NCI-H510A treated with DMSO at 0.1 percent for 48 hours (cell line): Measurements from ENCODE around the gene ADAMTSL3.

Source experiments
- DNase-seq: peaks from one replicate; lab custom pipeline; 2025; lab: John Stamatoyannopoulos, UW

Gene ADAMTSL3

DNA sequence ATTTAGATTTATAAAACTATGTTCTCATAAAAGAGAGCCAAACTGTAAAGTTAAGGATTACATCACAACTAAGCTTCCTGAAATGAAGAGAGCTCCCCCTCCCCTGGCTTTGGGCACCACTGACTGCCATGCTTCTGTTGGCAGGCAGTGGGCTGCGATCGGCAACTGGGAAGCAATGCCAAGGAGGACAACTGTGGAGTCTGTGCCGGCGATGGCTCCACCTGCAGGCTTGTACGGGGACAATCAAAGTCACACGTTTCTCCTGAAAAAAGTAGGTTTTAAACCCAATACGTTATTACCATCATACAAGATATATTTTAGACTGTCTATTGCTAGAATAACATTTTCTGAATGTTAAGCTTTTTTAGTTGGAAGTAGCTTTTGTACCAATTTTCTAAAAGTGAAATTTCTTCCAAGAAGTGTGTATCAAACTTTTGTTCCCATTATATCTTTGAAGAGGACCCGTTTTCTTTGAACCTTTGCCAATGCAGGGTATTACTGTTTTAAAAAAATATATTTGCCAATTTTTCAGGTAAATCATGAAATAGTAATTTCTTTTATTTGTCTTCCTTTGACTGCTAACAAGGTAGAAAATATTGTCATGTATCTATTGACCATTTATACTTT, 184.1 kb downstream of the ADAMTSL3 start:
- no peak for DNase-seq

- DNase-seq, result no peak
These were observed 184.8 kb downstream of the ADAMTSL3 start for GRCh38 chr15:83838763-83839162.

GRCh38 chr15:83842281-83842680, 188.4 kb downstream of the ADAMTSL3 start:
- DNase-seq, result no peak

DNA sequence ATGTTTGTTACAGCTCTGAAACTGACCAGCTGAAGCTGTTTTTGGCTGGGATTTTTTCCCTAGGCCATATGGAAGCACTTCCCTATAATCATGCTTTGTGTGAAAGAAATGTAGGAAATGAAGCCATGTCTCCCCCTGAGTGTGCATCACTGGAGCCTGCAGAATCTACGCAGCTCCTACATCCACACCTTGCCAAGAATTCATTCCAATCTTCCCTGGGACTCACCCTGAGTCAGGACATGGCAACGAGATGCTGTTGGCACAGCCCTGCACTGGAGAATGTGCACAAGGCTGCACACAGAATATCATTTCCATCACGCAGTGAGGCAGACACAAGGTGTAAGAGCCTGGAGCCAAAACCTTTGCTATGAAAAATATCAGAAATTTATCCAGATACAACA, 189.5 kb downstream of the ADAMTSL3 start:
- DNase-seq, result no peak

DNA sequence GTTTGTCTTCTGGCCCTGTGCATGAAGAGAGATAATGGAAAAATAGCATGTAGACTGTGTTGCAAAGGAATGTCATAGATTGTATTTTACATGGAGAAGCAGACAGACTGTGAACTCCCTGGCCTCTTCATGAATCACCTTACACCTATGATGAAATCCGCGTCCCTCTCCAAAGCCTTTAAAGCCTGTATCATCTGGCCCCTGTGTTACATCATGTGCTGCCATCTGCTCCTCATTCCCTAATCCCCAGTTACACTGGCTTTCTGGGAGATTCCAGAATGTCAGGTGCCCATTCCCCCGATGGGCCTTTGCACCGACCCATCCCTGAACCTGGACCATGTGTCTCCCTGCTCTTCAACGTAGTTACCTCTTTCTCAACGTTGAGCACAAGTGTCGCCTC, 190.8 kb downstream of the ADAMTSL3 start:
- DNase-seq, result no peak

DNA sequence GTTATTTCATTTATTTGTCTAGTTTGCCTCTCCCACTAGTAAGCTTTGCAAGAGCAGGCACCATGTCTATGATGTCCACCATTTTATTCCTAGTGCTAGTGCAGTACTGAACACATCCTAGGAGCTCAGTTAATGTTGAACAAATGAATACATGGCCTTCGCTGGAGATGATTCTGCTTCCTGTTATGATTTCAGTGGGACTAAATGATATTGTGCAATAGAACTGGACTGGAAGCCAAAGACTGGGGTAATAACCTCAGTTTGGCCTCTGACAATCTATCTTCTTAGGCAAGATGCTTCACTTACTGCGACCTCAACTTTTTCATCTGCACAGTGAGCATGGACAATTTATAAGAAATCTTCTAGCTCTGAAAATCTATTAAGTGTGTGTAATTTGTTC, 191.3 kb downstream of the ADAMTSL3 start:
- DNase-seq, result no peak

DNA sequence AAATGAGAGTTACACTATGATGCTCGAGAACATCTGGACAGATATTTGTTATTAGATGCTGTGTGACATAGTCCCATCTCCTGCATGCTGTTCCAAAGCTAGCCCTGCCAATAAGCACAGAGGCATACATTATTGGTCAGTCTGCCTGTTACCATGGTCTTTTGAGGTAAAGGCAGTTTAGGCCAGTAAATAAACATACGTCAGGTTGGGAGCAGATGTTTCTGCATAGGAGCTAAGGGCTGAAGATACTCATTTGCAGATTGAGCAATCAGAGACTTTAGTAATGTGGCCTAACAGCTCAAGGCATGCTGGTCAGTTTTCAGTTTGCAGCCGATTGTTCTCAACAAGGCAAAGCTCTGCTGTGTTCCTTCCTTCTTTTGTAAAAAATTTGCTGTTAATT, 192.9 kb downstream of the ADAMTSL3 start:
- DNase-seq, result no peak

DNA sequence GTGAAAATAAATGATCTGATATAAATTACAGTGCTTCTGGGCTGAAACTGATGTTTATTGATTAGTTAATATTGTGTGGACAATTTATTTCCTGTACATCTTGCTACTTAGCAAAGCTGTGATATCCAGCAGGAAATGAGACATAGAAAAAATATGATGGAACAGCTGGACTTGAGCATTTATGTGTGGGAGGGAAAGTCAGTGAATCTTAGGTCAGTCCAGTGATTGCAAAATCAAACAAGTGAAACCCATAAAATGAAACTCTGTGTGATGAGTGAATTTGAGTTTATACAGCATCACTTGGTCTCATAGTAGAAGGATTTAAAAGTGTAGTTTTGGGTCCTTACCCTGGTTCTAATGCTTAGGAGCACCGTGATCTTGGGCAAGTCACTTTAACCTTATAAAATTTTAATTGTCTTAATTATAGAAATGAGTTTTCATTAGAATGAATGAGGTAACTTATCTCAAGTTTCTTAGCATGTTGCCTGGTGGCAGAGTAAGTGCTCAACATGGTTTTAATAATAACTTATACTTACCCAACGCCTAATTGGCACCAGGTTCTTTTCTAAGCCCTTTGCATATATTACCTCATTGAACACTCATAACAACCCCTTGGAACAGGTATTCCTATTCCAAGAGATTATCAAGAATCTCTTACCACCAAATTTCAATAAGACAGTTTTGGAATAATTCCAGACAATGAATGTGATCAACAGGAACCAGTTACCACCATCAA, 194.6 kb downstream of the ADAMTSL3 start:
- no peak for DNase-seq

- DNase-seq, result no peak
These were observed 196.1 kb downstream of the ADAMTSL3 start for GRCh38 chr15:83850015-83850414.

- no peak for DNase-seq
These were observed 196.8 kb downstream of the ADAMTSL3 start for GRCh38 chr15:83850501-83851245.

GRCh38 chr15:83853232-83853631, 199.3 kb downstream of the ADAMTSL3 start:
- no peak for DNase-seq

DNA sequence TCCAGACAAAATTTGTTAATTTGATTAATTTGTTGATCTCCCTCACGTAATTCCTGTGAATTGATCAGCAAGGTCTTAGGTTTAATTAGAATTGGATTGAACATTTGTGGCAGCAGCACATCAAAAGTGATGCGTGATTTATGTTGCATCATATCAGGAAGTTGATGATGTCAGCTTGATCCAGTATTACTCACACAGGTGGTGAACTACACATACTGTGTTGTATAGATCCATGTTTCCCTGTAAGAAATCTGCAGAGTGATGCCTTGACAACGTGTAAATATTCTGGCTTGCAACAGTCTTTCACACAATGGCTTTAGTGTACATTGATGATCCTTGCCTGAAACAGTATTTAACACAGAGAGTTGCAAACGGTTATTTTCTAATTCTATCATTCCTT, 200.4 kb downstream of the ADAMTSL3 start:
- DNase-seq, result no peak

DNA sequence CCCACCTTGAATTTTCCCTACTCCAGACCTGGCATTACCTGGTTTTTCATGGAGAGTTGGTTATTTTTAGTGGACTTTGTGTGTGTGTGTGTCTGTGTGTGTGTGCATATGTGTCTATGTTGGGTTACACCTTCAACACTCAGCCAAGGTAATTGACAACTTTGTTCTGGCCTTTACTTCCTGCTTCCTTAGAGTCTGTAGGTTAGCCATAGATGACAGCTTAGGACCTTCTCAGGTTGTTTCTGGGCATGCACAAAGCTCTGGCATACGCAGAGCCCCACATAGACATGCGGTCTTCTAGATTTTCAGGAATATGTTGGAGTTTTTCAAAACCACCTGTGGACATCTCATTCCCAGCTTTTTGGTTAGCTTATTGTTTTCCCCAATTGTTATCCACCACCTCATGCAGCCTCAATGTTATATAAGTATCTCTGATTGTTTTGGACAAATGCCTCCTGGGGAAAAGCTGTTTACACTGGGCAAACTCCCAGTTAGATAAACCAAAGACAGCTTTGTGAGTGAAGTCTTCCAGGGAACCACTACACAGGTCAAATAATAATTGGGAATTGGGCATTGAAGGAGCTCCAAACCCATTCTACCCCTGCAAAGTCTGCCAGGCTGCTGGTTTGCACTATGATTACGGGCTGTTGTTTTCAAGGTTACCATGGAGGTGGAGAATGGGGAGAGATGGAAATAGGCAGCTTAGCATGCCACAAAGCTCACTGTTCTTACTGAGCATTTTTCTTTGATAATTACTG, 201.2 kb downstream of the ADAMTSL3 start:
- DNase-seq, result no peak

DNA sequence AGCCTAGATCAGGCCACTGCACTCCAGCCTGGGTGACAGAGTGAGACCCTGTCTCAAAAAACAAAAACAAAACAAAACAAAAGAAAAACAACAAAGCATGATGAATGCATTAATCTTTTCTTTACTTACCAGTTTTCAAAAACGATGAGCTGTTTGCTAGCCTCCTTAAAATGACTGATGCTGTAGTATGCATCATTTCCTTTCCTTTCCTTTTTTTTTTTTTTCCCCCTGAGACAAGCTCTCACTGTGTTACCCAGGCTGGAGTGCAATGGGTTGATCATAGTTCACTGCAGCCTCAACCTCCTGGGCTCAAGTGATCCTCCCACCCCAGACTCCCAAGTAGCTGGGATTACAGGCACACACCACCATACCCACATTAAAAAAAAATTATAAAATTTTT, 202.0 kb downstream of the ADAMTSL3 start:
- DNase-seq, result no peak

DNA sequence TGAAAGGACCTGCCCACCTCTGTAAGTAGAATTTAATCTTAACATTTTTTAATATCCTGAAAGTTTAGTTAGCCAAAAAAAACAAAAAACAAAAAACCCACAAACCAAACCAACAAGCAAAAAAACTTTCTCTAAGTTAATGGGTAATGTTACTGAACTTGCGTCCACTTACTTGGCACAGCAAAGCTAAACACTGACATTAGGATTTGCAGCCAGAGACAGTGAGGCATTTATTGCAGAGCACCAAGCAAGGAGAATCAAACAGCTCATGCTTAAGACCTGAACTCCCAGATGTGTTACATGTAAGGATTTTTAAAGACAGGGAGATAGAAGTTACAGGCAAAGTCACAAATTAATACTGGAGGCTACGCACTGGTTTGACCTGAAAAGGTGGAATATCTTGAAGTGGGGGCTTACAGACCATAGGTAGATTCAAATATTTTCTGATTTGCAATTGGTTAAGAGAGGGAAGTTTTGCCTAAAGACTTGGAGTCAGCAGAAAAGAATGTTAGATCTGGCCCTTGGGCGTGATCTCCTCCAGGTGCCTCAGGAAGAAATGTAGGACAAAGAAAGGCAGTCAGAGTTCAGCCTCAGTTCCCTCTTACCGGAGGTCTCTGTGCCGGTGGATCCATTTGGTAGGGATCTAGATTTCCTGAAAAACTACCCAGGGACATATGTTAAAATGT, 205.0 kb downstream of the ADAMTSL3 start:
- no peak for DNase-seq

GRCh38 chr15:83866692-83867091, 212.8 kb downstream of the ADAMTSL3 start:
- no peak for DNase-seq

GRCh38 chr15:83869341-83869740, 215.4 kb downstream of the ADAMTSL3 start:
- DNase-seq, result no peak

- DNase-seq, result no peak
These were observed 218.1 kb downstream of the ADAMTSL3 start for GRCh38 chr15:83871808-83872559.

DNA sequence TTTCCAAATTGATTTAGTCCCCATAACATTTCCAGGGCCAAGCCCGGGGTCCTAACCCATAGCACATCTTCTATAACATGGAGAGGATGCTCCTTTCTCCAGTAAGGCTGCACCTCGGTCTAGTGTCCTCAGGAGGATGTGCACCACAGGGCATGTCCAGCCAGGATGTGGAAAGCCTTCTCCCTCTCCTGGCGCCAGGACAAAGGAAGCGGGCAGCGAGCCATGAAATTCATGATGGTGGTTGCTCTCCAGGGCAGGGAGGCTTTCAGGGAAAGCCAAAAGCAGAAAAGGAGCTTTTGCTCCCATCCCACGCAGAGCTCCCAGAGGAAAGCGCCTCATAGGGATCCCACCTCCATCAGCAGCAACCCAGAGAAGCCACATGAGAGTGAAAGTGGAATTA, 220.0 kb downstream of the ADAMTSL3 start:
- DNase-seq, result no peak

- no peak for DNase-seq
These were observed 226.6 kb downstream of the ADAMTSL3 start for GRCh38 chr15:83880529-83880928.

DNA sequence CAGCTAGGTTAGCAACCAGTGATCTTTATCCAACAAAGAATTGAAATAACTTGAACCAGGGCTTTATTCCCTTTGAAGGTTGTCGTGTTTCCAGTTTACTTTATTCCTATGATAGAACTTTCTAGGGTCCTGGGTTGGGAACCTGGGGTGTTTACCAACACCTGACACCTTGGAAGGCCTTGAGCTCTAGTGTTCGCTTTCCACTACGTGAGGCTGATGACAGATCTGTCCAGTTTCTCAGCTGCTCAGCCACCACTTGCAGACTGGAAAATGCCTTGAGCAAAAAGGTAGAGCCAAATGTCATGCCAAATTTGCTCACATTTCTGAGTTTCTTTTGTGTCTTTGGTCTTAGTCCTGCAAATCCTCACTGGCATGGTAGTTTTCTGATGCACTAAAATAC, 227.2 kb downstream of the ADAMTSL3 start:
- no peak for DNase-seq
